Left lung (tissue), 10 donors: ENCODE results near the gene DUSP16. TPM values are rescaled to one million over a fixed set of nuclear protein-coding genes. Genes with fewer than 3 reads are reported as not detected.

ENCODE experiments used
- ATAC-seq: fragments of 200-7000 bp; cut with Tn5 transposase; one replicate; pipeline ENCODE4 v1.9.1; 2020; ENCODE audit warnings: moderate library complexity
- DNase-seq, 4 donors: peaks; one replicate each; pipeline ENCODE4 v3.0.0-alpha.2; 2013 to 2020
- H3K27ac ChIP-seq, 2 donors: fragments of 200-600 bp; sonication (generic) in 1 of 2; one replicate each; pipeline versions ENCODE4 v1.5.0 to v1.8.0; 2020 to 2021
- H3K27me3 ChIP-seq, 2 donors: fragments of 200-600 bp; sonication (generic) in 1 of 2; one replicate each; pipeline versions ENCODE4 v1.5.0 to v1.8.0; 2020 to 2021
- H3K36me3 ChIP-seq, 2 donors: fragments of 200-600 bp; sonication (generic) in 1 of 2; one replicate each; pipeline versions ENCODE4 v1.5.0 to v1.8.0; 2020 to 2021
- H3K4me1 ChIP-seq, 2 donors: fragments of 200-600 bp; one replicate each; pipeline ENCODE4 v1.8.0; 2021
- H3K4me3 ChIP-seq, 2 donors: fragments of 200-600 bp; sonication (generic) in 1 of 2; one replicate each; pipeline versions ENCODE4 v1.5.0 to v1.8.0; 2020 to 2021; ENCODE audit warnings: mild to moderate bottlenecking in 1 of 2
- H3K9me3 ChIP-seq, 2 donors: fragments of 200-600 bp; sonication (generic) in 1 of 2; one replicate each; pipeline versions ENCODE4 v1.5.0 to v1.8.0; 2020 to 2021
- intact Hi-C, 2 donors: fragments of 100-400 bp; cut with DNase I; formaldehyde crosslinking; loops; one replicate each; pipeline versions ENCODE4 v1.11.2 to v1.14.2; 2022
- polyA plus RNA-seq, 6 donors: library from polyadenylated mRNA; unstranded; fragments of 120-200 nt; gene quantifications; one replicate each; pipeline ENCODE4 v1.2.1, GENCODE V29; 2013; ENCODE audit not compliant: insufficient read length in 6 of 6
- total RNA-seq, 2 donors: library from RNA; stranded (reverse); fragmentation: NEBNext Ultra II Directional; extraction: Animal tissue kit (Norgen Biotek cat#: 25700); gene quantifications; one replicate each; pipeline ENCODE4 v1.2.1, GENCODE V29; 2021
- TF ChIP-seq, protein P1 (sequence below), 2 donors: fragments of 200-600 bp; sonication (generic) in 1 of 2; IDR thresholded peaks; one replicate each; pipeline versions ENCODE4 v1.5.0 to v1.8.0; 2021; ENCODE audit warnings: antibody characterized with exemption in 2 of 2
- donor health status: DM: no; HTN: yes; CAD: no.
- donor health status: DM: no; HTN: no; CAD: no.

DUSP16 gene
- total and polyA plus RNA-seq, 8 donors: 31.7 to 45.6 (median 35.5) TPM

DNA sequence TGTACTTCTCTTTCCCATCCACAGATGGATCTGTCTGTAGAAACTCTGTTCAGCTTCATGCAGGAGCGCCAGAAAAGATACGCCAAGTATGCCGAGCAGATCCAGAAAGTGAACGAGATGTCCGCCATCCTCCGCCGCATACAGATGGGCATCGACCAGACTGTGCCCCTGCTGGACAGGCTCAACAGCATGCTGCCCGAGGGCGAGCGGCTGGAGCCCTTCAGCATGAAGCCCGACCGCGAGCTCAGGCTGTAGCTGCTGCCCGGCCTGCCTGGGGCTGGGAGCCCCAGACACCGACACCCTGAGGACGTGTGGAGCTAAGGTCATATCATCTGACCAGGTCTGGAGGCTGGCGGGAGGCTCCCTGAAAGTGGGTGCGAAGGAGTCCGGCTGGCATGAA, 97.1 kb downstream of the DUSP16 start:
- TF ChIP-seq, protein P1, sequence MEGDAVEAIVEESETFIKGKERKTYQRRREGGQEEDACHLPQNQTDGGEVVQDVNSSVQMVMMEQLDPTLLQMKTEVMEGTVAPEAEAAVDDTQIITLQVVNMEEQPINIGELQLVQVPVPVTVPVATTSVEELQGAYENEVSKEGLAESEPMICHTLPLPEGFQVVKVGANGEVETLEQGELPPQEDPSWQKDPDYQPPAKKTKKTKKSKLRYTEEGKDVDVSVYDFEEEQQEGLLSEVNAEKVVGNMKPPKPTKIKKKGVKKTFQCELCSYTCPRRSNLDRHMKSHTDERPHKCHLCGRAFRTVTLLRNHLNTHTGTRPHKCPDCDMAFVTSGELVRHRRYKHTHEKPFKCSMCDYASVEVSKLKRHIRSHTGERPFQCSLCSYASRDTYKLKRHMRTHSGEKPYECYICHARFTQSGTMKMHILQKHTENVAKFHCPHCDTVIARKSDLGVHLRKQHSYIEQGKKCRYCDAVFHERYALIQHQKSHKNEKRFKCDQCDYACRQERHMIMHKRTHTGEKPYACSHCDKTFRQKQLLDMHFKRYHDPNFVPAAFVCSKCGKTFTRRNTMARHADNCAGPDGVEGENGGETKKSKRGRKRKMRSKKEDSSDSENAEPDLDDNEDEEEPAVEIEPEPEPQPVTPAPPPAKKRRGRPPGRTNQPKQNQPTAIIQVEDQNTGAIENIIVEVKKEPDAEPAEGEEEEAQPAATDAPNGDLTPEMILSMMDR (IDR thresholded peaks at IDR 0.05): no peak
- intact Hi-C loops: no loop called here
- ATAC-seq (no peak), DNase-seq (no peak)
- peaks cover 0 to 27% of the 10 kb centered on the region in 2 donors for H3K4me1 ChIP-seq
- H3K27me3 ChIP-seq: no peaks in the 10 kb centered on the region
- H3K9me3 ChIP-seq: no peaks in the 10 kb centered on the region
- peaks cover 0 to 2% of the 10 kb centered on the region in 2 donors for H3K36me3 ChIP-seq
- no peak overlapping the region for H3K4me3 ChIP-seq
- no peak overlapping the region for H3K27ac ChIP-seq

GRCh38 chr12:12461923-12462315, 100.7 kb downstream of the DUSP16 start:
- Histone ChIP-seq H3K4me3 (no peak overlapping the region), H3K9me3 (no peaks in the 10 kb centered on the region), H3K4me1 (peaks cover 0 to 11% of the 10 kb centered on the region in 2 donors), H3K27ac (no peak overlapping the region), H3K36me3 (no peaks in the 10 kb centered on the region), H3K27me3 (no peaks in the 10 kb centered on the region)
- intact Hi-C loops: no loop called here
- TF ChIP-seq, protein P1 (IDR thresholded peaks at IDR 0.05): no peak
- no peak for DNase-seq
- no peak for ATAC-seq

DNA sequence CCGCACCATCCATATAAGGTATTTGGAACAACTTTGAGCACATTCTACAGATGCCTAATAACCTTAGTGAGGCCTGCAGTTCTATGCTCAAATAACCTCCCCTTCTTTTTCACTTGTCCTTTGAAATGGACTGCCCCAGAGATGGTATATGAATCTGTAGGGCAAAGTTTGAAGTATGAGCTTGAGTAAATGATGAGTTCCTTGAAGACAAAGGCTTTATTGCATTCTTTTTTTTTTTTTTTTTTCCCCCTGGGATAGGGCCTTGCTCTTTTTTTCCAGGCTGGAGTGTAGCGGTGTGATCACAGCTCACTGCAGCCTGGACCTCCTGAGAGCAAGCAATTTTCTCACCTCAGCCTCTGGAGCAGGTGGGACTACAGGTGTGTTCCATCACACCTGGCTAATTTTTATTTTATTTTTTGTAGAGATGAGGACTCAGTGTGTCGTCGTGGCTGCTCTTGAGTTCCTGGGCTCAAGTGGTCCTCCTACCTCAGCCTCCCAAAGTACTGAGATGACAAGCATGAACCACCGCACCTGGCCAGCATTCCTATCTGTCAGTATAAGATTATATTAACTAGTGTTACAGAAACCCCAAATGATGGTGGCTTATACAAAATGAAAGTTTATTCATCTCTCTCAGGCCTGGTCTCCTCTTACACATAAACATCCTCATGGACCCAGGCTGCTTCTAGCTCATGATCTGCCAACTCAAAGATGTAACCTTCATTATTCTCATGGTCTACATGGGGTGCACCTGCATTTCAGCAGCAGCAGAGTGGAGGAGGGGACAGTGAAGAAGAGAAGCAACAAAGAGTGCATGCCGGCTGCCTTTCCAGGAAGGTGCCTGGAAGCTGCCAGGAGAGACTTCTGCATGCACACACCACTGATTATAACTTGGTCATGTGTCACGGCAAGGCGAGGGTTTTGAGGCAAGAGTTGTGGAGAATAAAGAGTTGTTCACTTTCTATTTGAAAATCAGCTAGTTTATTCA, 101.4 kb downstream of the DUSP16 start:
- TF ChIP-seq, protein P1 (IDR thresholded peaks at IDR 0.05): no peak

GRCh38 chr12:12456637-12457036, 106.0 kb downstream of the DUSP16 start:
- Histone ChIP-seq H3K27ac (peak overlapping the region; percentile 49 to 59), H3K36me3 (no peaks in the 10 kb centered on the region)

More for the DNA sequence above, 101.4 kb downstream of the DUSP16 start:
- Histone ChIP-seq H3K9me3 (no peaks in the 10 kb centered on the region), H3K27me3 (no peaks in the 10 kb centered on the region), H3K4me1 (peaks cover 0 to 12% of the 10 kb centered on the region in 2 donors), H3K4me3 (no peak overlapping the region), H3K27ac (no peak overlapping the region), H3K36me3 (no peaks in the 10 kb centered on the region)
- no peak for DNase-seq
- ATAC-seq: no peak
- intact Hi-C loops: no loop called here

GRCh38 chr12:12454315-12454714, 108.3 kb downstream of the DUSP16 start:
- TF ChIP-seq, protein P1 (IDR thresholded peaks at IDR 0.05): no peak
- intact Hi-C loops: no loop called here

More at GRCh38 chr12:12456637-12457036, 106.0 kb downstream of the DUSP16 start:
- ATAC-seq (peak; percentile 57), DNase-seq (no peak)
- Histone ChIP-seq H3K4me1 (peaks cover 0 to 14% of the 10 kb centered on the region in 2 donors), H3K9me3 (no peaks in the 10 kb centered on the region), H3K4me3 (no peak overlapping the region), H3K27me3 (no peaks in the 10 kb centered on the region)
- intact Hi-C loops: no loop called here
- TF ChIP-seq, protein P1 (IDR thresholded peaks at IDR 0.05): no peak

More at GRCh38 chr12:12454315-12454714, 108.3 kb downstream of the DUSP16 start:
- H3K27ac ChIP-seq: no peak overlapping the region
- DNase-seq (no peak), ATAC-seq (no peak)
- no peak overlapping the region for H3K4me3 ChIP-seq
- H3K4me1 ChIP-seq: peaks cover 12 to 30% of the 10 kb centered on the region in 2 donors
- H3K36me3 ChIP-seq: no peaks in the 10 kb centered on the region
- no peaks in the 10 kb centered on the region for H3K9me3 ChIP-seq
- H3K27me3 ChIP-seq: no peaks in the 10 kb centered on the region
